C1 segment of cervical spinal cord (tissue), 14 donors: Measurements from ENCODE around the gene VIM.
"Not testable (repeated sequence)": the region's sequence is repeated elsewhere in the genome, so short reads cannot be mapped to it uniquely, and the experiment has no call there.

ENCODE experiments used
- DNase-seq, 14 donors: peaks; one replicate each; lab custom pipeline; 2025; lab: John Stamatoyannopoulos, UW

VIM gene

GRCh38 chr10:17256051-17256450 lies 28.0 kb downstream of the VIM start:
- DNase-seq: no peak

DNA sequence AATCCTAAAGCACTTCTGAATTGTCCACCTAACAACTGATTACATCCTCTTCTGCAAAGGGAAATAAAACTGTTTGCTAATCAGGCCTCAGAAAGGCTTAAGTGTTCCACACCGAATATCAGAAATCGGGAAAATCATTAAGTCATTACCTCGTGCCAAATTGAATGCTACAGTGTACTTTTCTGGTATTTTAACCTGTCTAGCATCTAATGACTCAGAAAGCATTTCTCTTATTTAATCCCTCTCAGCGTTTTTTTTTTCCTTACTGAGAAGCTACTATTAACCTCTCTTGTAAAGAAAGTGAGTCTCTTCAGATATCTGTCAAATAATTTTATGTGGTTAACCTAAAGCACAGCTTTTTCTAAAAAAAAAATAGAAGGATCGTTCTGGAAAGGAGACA lies 28.6 kb downstream of the VIM start:
- no peak for DNase-seq

- DNase-seq: peak in 11 of 14 donors; percentile 0 to 38 (median 4)
Measured at GRCh38 chr10:17257466-17258321, 29.7 kb downstream of the VIM start.

- no peak for DNase-seq
Measured at GRCh38 chr10:17262502-17262901, 34.5 kb downstream of the VIM start.

- DNase-seq: no peak
Measured at GRCh38 chr10:17263580-17263979, 35.5 kb downstream of the VIM start.

- DNase-seq: no peak
Measured at GRCh38 chr10:17265468-17265867, 37.4 kb downstream of the VIM start.

- DNase-seq: not testable (repeated sequence)
Measured at GRCh38 chr10:17266549-17266948, 38.5 kb downstream of the VIM start.

DNA sequence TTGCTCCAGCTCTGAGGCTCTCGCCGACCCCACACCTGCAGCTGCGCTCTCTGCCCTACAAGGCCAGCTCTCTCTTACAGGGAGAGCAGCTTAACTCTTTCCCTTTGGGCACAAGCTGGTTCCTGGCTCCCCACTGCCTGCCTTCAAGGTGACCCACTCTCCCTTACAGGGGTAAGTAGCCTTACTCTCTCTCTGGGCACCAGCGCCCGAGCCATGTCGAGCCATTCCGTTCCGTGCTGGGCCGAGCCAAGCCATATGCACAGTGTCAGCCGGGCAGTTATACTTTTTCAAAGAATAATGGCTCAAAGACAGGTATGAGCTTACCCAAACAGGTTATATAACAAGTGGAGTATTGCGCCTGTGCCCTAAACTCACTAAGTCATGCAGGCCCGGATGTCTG lies 44.6 kb downstream of the VIM start:
- DNase-seq: no peak

DNA sequence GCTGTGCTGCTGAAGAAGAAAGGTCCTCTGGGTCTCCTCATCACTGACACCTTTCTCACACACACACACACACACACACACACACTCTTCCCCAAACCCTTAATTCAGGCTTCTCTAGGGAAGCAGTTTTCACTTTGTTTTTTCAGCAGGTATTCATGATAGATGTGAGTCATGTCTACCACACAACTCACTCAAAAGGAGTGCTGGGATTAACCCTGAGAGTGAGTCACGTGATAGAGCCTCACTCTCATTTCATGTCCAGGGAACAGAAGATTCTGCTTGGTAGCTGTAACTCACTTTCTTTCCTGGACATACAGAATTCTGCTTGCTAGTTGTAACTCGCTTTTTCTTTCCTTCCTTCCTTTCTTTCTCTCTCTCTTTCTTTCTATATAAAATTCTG lies 45.4 kb downstream of the VIM start:
- no peak for DNase-seq

GRCh38 chr10:17276756-17277424 lies 48.8 kb downstream of the VIM start:
- no peak for DNase-seq

- no peak for DNase-seq
Measured at GRCh38 chr10:17278607-17279240, 50.7 kb downstream of the VIM start.

GRCh38 chr10:17282311-17282710 lies 54.3 kb downstream of the VIM start:
- no peak for DNase-seq

- DNase-seq: no peak
Measured at GRCh38 chr10:17286562-17287550, 58.8 kb downstream of the VIM start.
